ENCODE measurements around the gene ZNF148. TPM values are rescaled to one million over a fixed set of nuclear protein-coding genes. Genes with fewer than 3 reads are reported as not detected.

The ZNF148 gene
- total RNA-seq, 1 experiment from 2014 or later, result 24.8 TPM

GRCh38 chr3:125359700-125360099 is 15.4 kb downstream of the ZNF148 start:
- no peak for TF ChIP-seq CTCF (conservative IDR thresholded peaks at IDR 0.05)
- no peak overlapping the region for H3T11ph ChIP-seq (ENCODE audit: low read length)
- H3K23ac ChIP-seq (ENCODE audit: insufficient read length, low read depth, low read length), result no peak overlapping the region
- H3K14ac ChIP-seq (ENCODE audit: insufficient read depth, low read length), result no peak overlapping the region
- Mint-ChIP-seq H3K9me3 (no peaks in the 10 kb centered on the region), H3K27me3 (ENCODE audit: low read depth) (no peaks in the 10 kb centered on the region), H3K27ac (no peak overlapping the region; a peak in 1 of 7 replicates), H3K4me1 (peaks cover 0 to 13% of the 10 kb centered on the region in 2 experiments; a peak in 3 of 4 replicates), H3K4me3 (no peak overlapping the region), H3K36me3 (ENCODE audit: insufficient read depth in 1 of 3, low read depth in 3 of 3) (peaks cover 0 to 2% (median 0%) of the 10 kb centered on the region in 3 experiments; a peak in 4 of 7 replicates)
- H2BK12ac ChIP-seq (ENCODE audit: insufficient read length, low read depth, low read length), result no peak overlapping the region
- no peak overlapping the region for H4K91ac ChIP-seq (ENCODE audit: insufficient read length, low read depth, low read length)
- no peak overlapping the region for H3K9ac ChIP-seq (ENCODE audit: extremely low read depth, insufficient read length, low read length)
- no peak overlapping the region for H2BK15ac ChIP-seq (ENCODE audit: low read depth, low read length)
- H3K79me1 ChIP-seq (ENCODE audit: insufficient read depth, low read depth, low read length, poor library complexity, severe bottlenecking), result peaks cover 8% of the 10 kb centered on the region
- H3K18ac ChIP-seq (ENCODE audit: insufficient read length, low read depth, low read length), result no peak overlapping the region
- H4K5ac ChIP-seq (ENCODE audit: insufficient read length, low read depth, low read length), result no peak overlapping the region
- no peaks in the 10 kb centered on the region for H4K20me1 ChIP-seq (ENCODE audit: control insufficient read depth, insufficient read depth, insufficient read length)
- H3K56ac ChIP-seq (ENCODE audit: insufficient read length, low read depth, low read length), result no peak overlapping the region
- no CpG with 5 or more reads among the region's 9 CpGs for WGBS (ENCODE audit: extremely low coverage, insufficient read length, low lambda C conversion rate)
- no peaks in the 10 kb centered on the region for H3K9me3 ChIP-seq (ENCODE audit: control insufficient read depth, low read depth, low read length)
- no peak overlapping the region for H2BK5ac ChIP-seq (ENCODE audit: insufficient read length, low read length)
- no peak overlapping the region for H2AK5ac ChIP-seq (ENCODE audit: insufficient read length, low read length)
- H2BK120ac ChIP-seq (ENCODE audit: low read depth, low read length, poor library complexity, severe bottlenecking), result no peak overlapping the region
- no peak overlapping the region for H2AFZ ChIP-seq (ENCODE audit: low read length)
- no peak overlapping the region for H3K27ac ChIP-seq (ENCODE audit: insufficient read length, low read depth, low read length)
- H3K4me2 ChIP-seq (ENCODE audit: insufficient read depth, insufficient read length, low read length), result no peak overlapping the region
- H3K4me1 ChIP-seq (ENCODE audit: insufficient read depth, low read length), result no peaks in the 10 kb centered on the region
- H3K79me2 ChIP-seq (ENCODE audit: insufficient read depth, low read length), result peaks cover 5% of the 10 kb centered on the region; the same call in 1 of the 2 replicates
- H4K8ac ChIP-seq (replicated peaks; ENCODE audit: insufficient read length, low read depth, low read length), result no peak overlapping the region
- no peaks in the 10 kb centered on the region for H3K27me3 ChIP-seq (ENCODE audit: insufficient read depth, low read length)
- peaks cover 3% of the 10 kb centered on the region for H3K23me2 ChIP-seq (ENCODE audit: insufficient read length, low read depth, low read length, poor library complexity, severe bottlenecking)
- H3K4ac ChIP-seq (ENCODE audit: low read depth, low read length), result no peak overlapping the region
- no peak overlapping the region for H2BK20ac ChIP-seq (ENCODE audit: low read depth, low read length, poor library complexity, severe bottlenecking)
- no peak for DNase-seq

All from H9 (cell line).